ENCODE measurements around the gene PSMD10.

The PSMD10 gene

GRCh38 chrX:108122748-108123147, 31.4 kb upstream of the PSMD10 start:
- Histone ChIP-seq H4K20me1 (ENCODE audit: control insufficient read depth, insufficient read depth, low read depth, low read length) (no peaks in the 10 kb centered on the region), H3K4me3 (ENCODE audit: low read length) (no peak overlapping the region), H3K27ac (ENCODE audit: low read depth, low read length) (no peak overlapping the region), H3K9me3 (ENCODE audit: control insufficient read depth, insufficient read depth, low read length) (no peaks in the 10 kb centered on the region), H3F3A (ENCODE audit: control insufficient read depth, insufficient read depth) (no peaks in the 10 kb centered on the region), H3K27me3 (ENCODE audit: control insufficient read depth, low read length) (no peaks in the 10 kb centered on the region), H3K4me1 (ENCODE audit: control insufficient read depth, low read length) (no peaks in the 10 kb centered on the region), H3K79me2 (ENCODE audit: control insufficient read depth, low read length) (no peaks in the 10 kb centered on the region), H3K4me2 (ENCODE audit: low read length) (no peak overlapping the region), H3K36me3 (ENCODE audit: control insufficient read depth, low read length) (no peaks in the 10 kb centered on the region), H3K9me2 (replicated peaks; ENCODE audit: control insufficient read depth, low read length) (no peaks in the 10 kb centered on the region)
- TF ChIP-seq CTCF (IDR thresholded peaks at IDR 0.05; ENCODE audit: low read depth, low read length, poor library complexity, severe bottlenecking) (no peak), EZH2phosphoT487 (IDR thresholded peaks at IDR 0.05; ENCODE audit: borderline replicate concordance, low read length) (no peak)

- no peaks in the 10 kb centered on the region for H3K36me3 ChIP-seq (ENCODE audit: control insufficient read depth, low read length)
- H3K79me2 ChIP-seq (ENCODE audit: control insufficient read depth, low read length) = no peaks in the 10 kb centered on the region
- no peak overlapping the region for H3K27ac ChIP-seq (ENCODE audit: low read depth, low read length)
Observed at GRCh38 chrX:108121291-108121690, 29.9 kb upstream of the PSMD10 start.

GRCh38 chrX:108117988-108118387, 26.6 kb upstream of the PSMD10 start:
- Histone ChIP-seq H3F3A (ENCODE audit: control insufficient read depth, insufficient read depth) (no peaks in the 10 kb centered on the region), H3K9me2 (replicated peaks; ENCODE audit: control insufficient read depth, low read length) (no peaks in the 10 kb centered on the region), H3K9me3 (ENCODE audit: control insufficient read depth, insufficient read depth, low read length) (no peaks in the 10 kb centered on the region), H3K4me2 (ENCODE audit: low read length) (no peak overlapping the region), H3K27me3 (ENCODE audit: control insufficient read depth, low read length) (no peaks in the 10 kb centered on the region), H4K20me1 (ENCODE audit: control insufficient read depth, insufficient read depth, low read depth, low read length) (no peaks in the 10 kb centered on the region), H3K4me1 (ENCODE audit: control insufficient read depth, low read length) (no peaks in the 10 kb centered on the region), H3K4me3 (ENCODE audit: low read length) (no peak overlapping the region), H3K27ac (ENCODE audit: low read depth, low read length) (no peak overlapping the region), H3K79me2 (ENCODE audit: control insufficient read depth, low read length) (no peaks in the 10 kb centered on the region), H3K36me3 (ENCODE audit: control insufficient read depth, low read length) (no peaks in the 10 kb centered on the region)
- TF ChIP-seq EZH2phosphoT487 (IDR thresholded peaks at IDR 0.05; ENCODE audit: borderline replicate concordance, low read length) (no peak), CTCF (IDR thresholded peaks at IDR 0.05; ENCODE audit: low read depth, low read length, poor library complexity, severe bottlenecking) (no peak)

More at GRCh38 chrX:108121291-108121690, 29.9 kb upstream of the PSMD10 start:
- no peaks in the 10 kb centered on the region for H3K9me2 ChIP-seq (replicated peaks; ENCODE audit: control insufficient read depth, low read length)
- no peaks in the 10 kb centered on the region for H3K9me3 ChIP-seq (ENCODE audit: control insufficient read depth, insufficient read depth, low read length)
- no peak overlapping the region for H3K4me2 ChIP-seq (ENCODE audit: low read length)
- no peaks in the 10 kb centered on the region for H3K4me1 ChIP-seq (ENCODE audit: control insufficient read depth, low read length)
- H3K4me3 ChIP-seq (ENCODE audit: low read length) = no peak overlapping the region
- no peaks in the 10 kb centered on the region for H3K27me3 ChIP-seq (ENCODE audit: control insufficient read depth, low read length)
- TF ChIP-seq CTCF (IDR thresholded peaks at IDR 0.05; ENCODE audit: low read depth, low read length, poor library complexity, severe bottlenecking) (no peak), EZH2phosphoT487 (IDR thresholded peaks at IDR 0.05; ENCODE audit: borderline replicate concordance, low read length) (no peak)
- H4K20me1 ChIP-seq (ENCODE audit: control insufficient read depth, insufficient read depth, low read depth, low read length) = no peaks in the 10 kb centered on the region
- no peaks in the 10 kb centered on the region for H3F3A ChIP-seq (ENCODE audit: control insufficient read depth, insufficient read depth)

GRCh38 chrX:108114541-108114940, 23.2 kb upstream of the PSMD10 start:
- no peak overlapping the region for H3K4me3 ChIP-seq (ENCODE audit: low read length)
- no peak for TF ChIP-seq EZH2phosphoT487 (IDR thresholded peaks at IDR 0.05; ENCODE audit: borderline replicate concordance, low read length)
- TF ChIP-seq CTCF (IDR thresholded peaks at IDR 0.05; ENCODE audit: low read depth, low read length, poor library complexity, severe bottlenecking) = no peak
- H3F3A ChIP-seq (ENCODE audit: control insufficient read depth, insufficient read depth) = no peaks in the 10 kb centered on the region
- H3K27ac ChIP-seq (ENCODE audit: low read depth, low read length) = no peak overlapping the region
- no peaks in the 10 kb centered on the region for H3K36me3 ChIP-seq (ENCODE audit: control insufficient read depth, low read length)
- no peaks in the 10 kb centered on the region for H3K27me3 ChIP-seq (ENCODE audit: control insufficient read depth, low read length)
- H3K4me1 ChIP-seq (ENCODE audit: control insufficient read depth, low read length) = no peaks in the 10 kb centered on the region
- H4K20me1 ChIP-seq (ENCODE audit: control insufficient read depth, insufficient read depth, low read depth, low read length) = no peaks in the 10 kb centered on the region
- no peaks in the 10 kb centered on the region for H3K9me3 ChIP-seq (ENCODE audit: control insufficient read depth, insufficient read depth, low read length)
- H3K9me2 ChIP-seq (replicated peaks; ENCODE audit: control insufficient read depth, low read length) = no peaks in the 10 kb centered on the region
- no peaks in the 10 kb centered on the region for H3K79me2 ChIP-seq (ENCODE audit: control insufficient read depth, low read length)
- H3K4me2 ChIP-seq (ENCODE audit: low read length) = no peak overlapping the region

All from DOHH2 (cell line).